Superior temporal gyrus (tissue), 1 donor: ENCODE results near the gene GTF3C5.
"Not testable (repeated sequence)": the region's sequence is repeated elsewhere in the genome, so short reads cannot be mapped to it uniquely, and the experiment has no call there.

Source experiments
- DNase-seq: peaks from one replicate; pipeline ENCODE4 v3.0.0-alpha.2; 2016; ENCODE audit errors: extremely low spot score

Gene GTF3C5

GRCh38 chr9:132995879-132996278 is 34.9 kb upstream of the GTF3C5 start:
- DNase-seq, result no peak

GRCh38 chr9:132996526-132996925 is 34.3 kb upstream of the GTF3C5 start:
- DNase-seq, result no peak

GRCh38 chr9:132997591-132997990 is 33.2 kb upstream of the GTF3C5 start:
- no peak for DNase-seq

GRCh38 chr9:132998221-132998620 is 32.6 kb upstream of the GTF3C5 start:
- not testable (repeated sequence) for DNase-seq

GRCh38 chr9:132998831-132999635 is 31.8 kb upstream of the GTF3C5 start:
- DNase-seq, result no peak

- no peak for DNase-seq
Observed at GRCh38 chr9:133002147-133003070, 28.4 kb upstream of the GTF3C5 start.

GRCh38 chr9:133003071-133003461 is 27.7 kb upstream of the GTF3C5 start:
- DNase-seq, result no peak

- no peak for DNase-seq
Observed at GRCh38 chr9:133003671-133004090, 27.1 kb upstream of the GTF3C5 start.

- DNase-seq, result no peak
Observed at GRCh38 chr9:133004091-133004998, 26.5 kb upstream of the GTF3C5 start.

GRCh38 chr9:133004999-133005760 is 25.6 kb upstream of the GTF3C5 start:
- DNase-seq, result no peak

- no peak for DNase-seq
Observed at GRCh38 chr9:133005957-133006356, 24.8 kb upstream of the GTF3C5 start.

- no peak for DNase-seq
Observed at GRCh38 chr9:133006731-133007352, 24.0 kb upstream of the GTF3C5 start.

- no peak for DNase-seq
Observed at GRCh38 chr9:133008406-133008805, 22.4 kb upstream of the GTF3C5 start.

- DNase-seq, result no peak
Observed at GRCh38 chr9:133008824-133009223, 22.0 kb upstream of the GTF3C5 start.

GRCh38 chr9:133009906-133010582 is 20.8 kb upstream of the GTF3C5 start:
- DNase-seq, result no peak

GRCh38 chr9:133014696-133015095 is 16.1 kb upstream of the GTF3C5 start:
- DNase-seq, result no peak

GRCh38 chr9:133023117-133023890 is 7.5 kb upstream of the GTF3C5 start:
- no peak for DNase-seq

GRCh38 chr9:133026426-133026825 is 4.4 kb upstream of the GTF3C5 start:
- DNase-seq, result no peak

- DNase-seq, result no peak
Observed at GRCh38 chr9:133027134-133027533, 3.7 kb upstream of the GTF3C5 start.
